DOHH2 (cell line): ENCODE measurements around the gene GRID1.

ENCODE experiments used
- CTCF ChIP-seq: fragments of 200-600 bp; sonication (generic); IDR thresholded peaks from one replicate; pipeline ENCODE4 v1.5.1; 2014; ENCODE audit warnings: antibody characterized with exemption, mild to moderate bottlenecking, low read depth, low read length; ENCODE audit not compliant: poor library complexity, severe bottlenecking
- EZH2phosphoT487 ChIP-seq: fragments of 200-600 bp; sonication (generic); IDR thresholded peaks from 2 replicates; pipeline ENCODE4 v1.6.1; 2017; ENCODE audit warnings: borderline replicate concordance, mild to moderate bottlenecking, antibody characterized with exemption, low read length, moderate library complexity, mixed read lengths

DNA sequence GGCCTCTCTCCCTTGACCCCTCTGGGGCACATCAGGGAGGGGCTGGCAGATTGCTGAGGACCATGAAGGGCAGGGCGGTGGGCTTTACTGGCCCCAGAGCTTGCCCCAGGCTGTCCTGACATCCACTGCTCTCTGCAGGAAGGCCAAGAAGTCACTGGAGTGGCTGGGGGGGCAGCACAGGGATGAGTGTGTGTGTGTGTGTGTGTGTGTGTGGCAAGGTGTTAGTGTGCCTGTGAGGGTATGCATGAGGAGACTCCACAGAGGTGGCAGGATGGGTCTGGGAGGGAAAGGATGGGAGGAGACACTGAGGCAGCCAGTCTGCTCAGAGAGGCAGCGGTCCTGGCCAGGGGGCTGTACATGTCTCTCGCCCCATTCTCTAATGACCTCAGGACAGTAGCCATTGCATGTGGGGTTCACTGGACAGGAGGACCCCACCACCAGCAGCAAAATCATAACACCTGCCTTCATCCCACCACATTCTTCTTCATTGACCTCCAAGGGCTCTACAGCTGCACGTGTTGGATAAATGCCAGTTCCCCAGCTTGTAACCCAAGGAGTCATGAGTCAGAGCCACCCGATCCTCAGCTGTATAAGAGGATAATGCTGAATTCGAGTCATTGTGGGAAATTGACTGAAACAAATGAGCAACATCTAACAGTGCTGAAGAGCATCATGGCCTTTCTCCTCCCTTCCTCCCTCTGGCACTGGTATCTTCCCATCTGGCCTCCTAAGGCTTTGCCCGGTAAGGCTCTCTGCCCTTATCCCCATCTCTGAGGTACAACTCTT is 720.5 kb downstream of the GRID1 start:
- TF ChIP-seq CTCF (no peak), EZH2phosphoT487 (no peak)
